Measurements from ENCODE around the gene AATK. TPM values are rescaled to one million over a fixed set of nuclear protein-coding genes. Genes with fewer than 3 reads are reported as not detected.

Gene AATK
- total and polyA plus RNA-seq, 3 experiments from 2014 or later = 0.29 to 0.55 TPM; not detected in 1

DNA sequence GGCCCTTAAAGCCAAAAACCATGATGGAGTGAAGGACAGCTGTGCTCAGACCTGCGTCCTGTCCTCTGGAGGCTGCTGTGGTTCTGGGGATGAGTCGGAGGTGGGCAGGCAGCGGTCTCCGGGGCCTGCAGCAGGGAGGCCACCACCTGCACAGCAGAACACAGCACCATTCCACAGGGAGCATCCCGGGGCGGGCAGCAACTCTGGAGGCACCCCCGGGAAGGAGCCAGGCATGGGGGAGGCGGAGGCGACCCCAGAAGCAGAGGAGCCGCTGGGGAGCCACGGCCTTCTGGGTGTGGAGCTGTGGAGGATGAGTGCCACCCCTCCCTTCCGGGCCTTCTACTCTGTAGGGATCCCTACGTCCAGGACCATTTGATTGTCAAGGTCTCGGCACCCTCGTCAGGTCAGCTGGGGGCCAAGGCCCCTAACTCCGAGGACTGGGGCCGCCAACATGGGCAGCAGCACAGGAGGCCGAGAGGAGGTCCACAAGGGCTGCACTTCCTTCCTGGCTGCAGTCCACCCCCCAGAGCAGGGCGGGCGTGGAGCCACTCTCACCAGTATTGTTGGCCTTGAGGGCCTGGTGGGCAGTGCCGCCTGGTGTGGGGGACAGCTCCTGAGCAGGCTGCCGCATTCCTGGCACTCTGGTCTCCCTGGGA, 32.9 kb upstream of the AATK start:
- no peaks in the 10 kb centered on the region for H3K9me3 ChIP-seq (ENCODE audit: low read length)
- Mint-ChIP-seq H3K36me3 (peaks cover 0 to 9% (median 4%) of the 10 kb centered on the region in 3 donors), H3K4me3 (no peak overlapping the region), H3K27me3 (no peaks in the 10 kb centered on the region), H3K27ac (no peak overlapping the region), H3K9me3 (no peaks in the 10 kb centered on the region), H3K4me1 (no peaks in the 10 kb centered on the region)
- DNase-seq = no peak
- H3K4me1 ChIP-seq (ENCODE audit: insufficient read depth, low read length) = no peaks in the 10 kb centered on the region
- H3K36me3 ChIP-seq (ENCODE audit: insufficient read depth, low read length) = no peaks in the 10 kb centered on the region
- no peak overlapping the region for H3K27ac ChIP-seq (ENCODE audit: low read depth, low read length)
- ChIA-PET CTCF (no interaction called here), POLR2A (no interaction called here)
- H3K27me3 ChIP-seq (ENCODE audit: insufficient read depth, low read length, poor library complexity, severe bottlenecking) = no peaks in the 10 kb centered on the region
- no peak overlapping the region for H3K4me3 ChIP-seq (ENCODE audit: low read length)

DNA sequence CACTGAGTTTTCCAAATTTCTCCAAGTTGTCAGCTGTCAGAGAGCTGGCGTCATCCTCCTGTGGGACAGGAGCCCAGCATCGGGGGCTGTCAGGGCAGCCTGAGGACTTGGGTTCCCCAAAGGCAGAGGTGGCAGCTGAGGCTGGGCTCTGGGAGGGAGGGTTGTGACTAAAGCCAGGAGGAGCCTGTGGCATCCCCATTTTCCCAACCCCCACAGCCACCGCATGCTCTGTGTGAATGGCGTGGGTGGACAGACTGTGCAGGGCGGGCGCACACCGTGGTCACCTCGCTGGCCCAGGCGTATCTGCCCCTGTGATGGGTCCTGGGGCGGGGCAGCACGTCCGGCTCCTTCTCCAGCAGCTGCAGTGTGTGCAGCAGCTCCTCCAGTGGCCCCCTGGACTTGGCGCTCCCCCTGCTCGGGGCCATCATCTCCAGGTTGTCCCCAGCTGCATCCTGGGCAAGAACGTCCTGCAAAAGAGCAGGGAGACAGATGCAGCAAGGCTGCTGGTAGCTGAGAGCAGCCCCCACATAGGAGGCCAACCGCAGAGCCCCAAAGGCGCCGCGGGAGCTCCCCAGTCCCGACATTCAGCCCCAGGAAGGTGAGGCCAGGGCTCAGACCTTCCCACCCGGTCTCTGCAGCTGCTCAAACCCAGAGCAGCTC, 31.9 kb upstream of the AATK start:
- Histone ChIP-seq H3K4me3 (ENCODE audit: low read length) (no peak overlapping the region), H3K27me3 (ENCODE audit: insufficient read depth, low read length, poor library complexity, severe bottlenecking) (no peaks in the 10 kb centered on the region), H3K9me3 (ENCODE audit: low read length) (no peaks in the 10 kb centered on the region), H3K4me1 (ENCODE audit: insufficient read depth, low read length) (no peaks in the 10 kb centered on the region), H3K27ac (ENCODE audit: low read depth, low read length) (no peak overlapping the region), H3K36me3 (ENCODE audit: insufficient read depth, low read length) (no peaks in the 10 kb centered on the region)
- Mint-ChIP-seq H3K4me1 (no peaks in the 10 kb centered on the region), H3K36me3 (peaks cover 0 to 6% (median 4%) of the 10 kb centered on the region in 3 donors), H3K27ac (no peak overlapping the region), H3K9me3 (no peaks in the 10 kb centered on the region), H3K4me3 (no peak overlapping the region), H3K27me3 (no peaks in the 10 kb centered on the region)
- no peak for DNase-seq
- POLR2A ChIA-PET = no interaction called here
- CTCF ChIA-PET = no interaction called here

DNA sequence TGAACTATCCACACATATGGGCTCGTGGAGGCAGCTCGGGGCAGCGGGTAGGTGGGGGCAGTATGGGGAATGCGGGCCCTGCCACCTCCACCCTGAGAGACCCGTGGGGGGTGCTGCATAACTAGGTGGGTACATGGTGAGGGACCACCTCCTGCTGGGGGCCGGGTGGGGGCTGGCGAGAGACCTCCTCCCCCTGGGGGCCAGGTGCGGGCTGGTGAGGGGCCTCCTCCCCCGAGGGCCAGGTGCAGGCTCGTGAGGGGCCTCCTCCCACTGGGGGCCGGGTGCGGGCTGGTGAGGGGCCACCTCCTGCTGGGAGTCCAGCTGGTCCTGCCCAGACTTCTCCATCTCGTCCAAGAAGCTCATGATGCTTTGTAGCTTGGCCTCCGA, 31.4 kb upstream of the AATK start:
- H3K27me3 Mint-ChIP-seq = no peaks in the 10 kb centered on the region
- Histone ChIP-seq H3K36me3 (ENCODE audit: insufficient read depth, low read length) (no peaks in the 10 kb centered on the region), H3K27ac (ENCODE audit: low read depth, low read length) (no peak overlapping the region), H3K27me3 (ENCODE audit: insufficient read depth, low read length, poor library complexity, severe bottlenecking) (no peaks in the 10 kb centered on the region), H3K9me3 (ENCODE audit: low read length) (no peaks in the 10 kb centered on the region), H3K4me1 (ENCODE audit: insufficient read depth, low read length) (no peaks in the 10 kb centered on the region), H3K4me3 (ENCODE audit: low read length) (no peak overlapping the region)
- no peaks in the 10 kb centered on the region for H3K9me3 Mint-ChIP-seq
- H3K4me3 Mint-ChIP-seq = no peak overlapping the region
- no peak for DNase-seq
- POLR2A ChIA-PET = no interaction called here
- no peaks in the 10 kb centered on the region for H3K4me1 Mint-ChIP-seq
- peaks cover 0 to 6% (median 4%) of the 10 kb centered on the region in 3 donors for H3K36me3 Mint-ChIP-seq
- no peak overlapping the region for H3K27ac Mint-ChIP-seq
- CTCF ChIA-PET = no interaction called here

DNA sequence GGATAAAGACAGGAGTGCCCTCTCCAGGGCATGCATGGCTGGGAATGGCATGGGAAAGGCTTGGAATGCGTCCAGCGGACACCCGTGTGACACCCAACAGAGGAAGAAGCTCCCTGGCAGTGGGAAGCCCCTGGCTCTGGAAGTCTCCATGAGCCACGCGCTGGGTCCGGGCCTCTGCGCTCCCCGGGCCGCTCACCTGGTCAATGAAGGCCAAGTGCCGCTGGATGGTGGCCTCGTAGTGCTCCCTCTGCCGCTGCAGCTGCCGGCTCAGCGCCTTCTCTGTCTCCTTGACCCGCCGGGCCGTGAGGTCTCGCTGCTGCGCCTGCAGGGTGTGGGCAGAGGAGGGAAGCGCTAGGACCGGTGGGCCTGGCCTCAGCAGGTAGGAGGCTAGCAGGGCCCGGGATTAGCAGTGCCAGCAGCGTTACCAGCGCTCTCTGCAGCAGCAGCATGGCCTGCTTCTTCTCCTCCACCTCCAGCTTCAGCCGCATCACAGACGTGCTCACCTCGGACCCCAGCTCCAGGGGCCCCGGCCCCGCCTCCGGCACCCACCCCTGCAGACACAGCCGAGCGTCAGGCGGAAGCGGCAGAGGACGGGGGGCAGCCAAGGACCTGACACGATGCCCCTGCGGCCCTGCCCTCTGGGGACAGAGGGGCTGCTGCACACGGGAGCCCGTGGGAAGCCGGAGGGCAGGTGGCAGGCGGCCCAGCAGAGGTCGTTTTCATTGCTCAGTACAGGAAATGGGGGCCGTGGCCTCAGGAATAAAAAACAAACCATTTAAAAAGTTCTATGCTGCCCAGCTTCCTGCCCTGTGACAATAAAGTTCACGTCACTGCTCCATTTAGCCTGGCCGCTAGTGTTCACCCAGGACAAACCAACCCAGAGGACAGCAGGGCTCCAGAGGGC, 30.7 kb upstream of the AATK start:
- Mint-ChIP-seq H3K4me1 (no peaks in the 10 kb centered on the region), H3K9me3 (no peaks in the 10 kb centered on the region), H3K4me3 (no peak overlapping the region), H3K27ac (no peak overlapping the region), H3K36me3 (peaks cover 0 to 6% (median 4%) of the 10 kb centered on the region in 3 donors), H3K27me3 (no peaks in the 10 kb centered on the region)
- Histone ChIP-seq H3K4me1 (ENCODE audit: insufficient read depth, low read length) (no peaks in the 10 kb centered on the region), H3K4me3 (ENCODE audit: low read length) (no peak overlapping the region), H3K27me3 (ENCODE audit: insufficient read depth, low read length, poor library complexity, severe bottlenecking) (no peaks in the 10 kb centered on the region), H3K36me3 (ENCODE audit: insufficient read depth, low read length) (no peaks in the 10 kb centered on the region), H3K27ac (ENCODE audit: low read depth, low read length) (no peak overlapping the region), H3K9me3 (ENCODE audit: low read length) (no peaks in the 10 kb centered on the region)
- ChIA-PET CTCF (no interaction called here), POLR2A (no interaction called here)
- DNase-seq = no peak

DNA sequence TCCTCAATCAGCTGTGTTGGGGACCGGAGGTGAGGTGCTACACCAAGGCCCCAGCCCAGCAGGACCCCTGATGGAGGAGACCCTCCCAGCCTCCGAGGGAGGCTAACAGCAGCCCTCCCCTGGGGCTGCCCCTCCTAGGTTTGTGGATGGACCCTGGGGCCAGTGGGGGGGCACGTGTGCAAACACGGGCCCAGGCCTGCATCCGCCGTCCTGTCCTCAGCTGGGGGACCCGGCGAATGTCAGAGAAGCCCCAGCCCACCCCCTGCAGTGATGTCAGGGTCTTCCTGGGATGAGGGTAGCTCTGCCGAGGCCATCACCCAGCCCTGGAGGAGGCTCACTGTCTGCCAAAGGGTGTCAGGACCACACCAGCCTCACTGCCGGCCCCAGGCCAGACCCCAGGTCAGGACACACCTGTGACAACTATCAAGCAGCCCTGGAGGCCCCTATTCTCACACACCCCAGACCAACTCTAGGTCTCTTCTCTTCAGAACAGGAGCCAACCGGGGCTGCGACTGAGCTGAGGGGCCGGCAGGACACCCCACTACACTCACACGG, 30.0 kb upstream of the AATK start:
- Histone ChIP-seq H3K27me3 (ENCODE audit: insufficient read depth, low read length, poor library complexity, severe bottlenecking) (no peaks in the 10 kb centered on the region), H3K4me1 (ENCODE audit: insufficient read depth, low read length) (no peaks in the 10 kb centered on the region), H3K4me3 (ENCODE audit: low read length) (no peak overlapping the region), H3K9me3 (ENCODE audit: low read length) (no peaks in the 10 kb centered on the region), H3K27ac (ENCODE audit: low read depth, low read length) (no peak overlapping the region), H3K36me3 (ENCODE audit: insufficient read depth, low read length) (no peaks in the 10 kb centered on the region)
- Mint-ChIP-seq H3K27me3 (no peaks in the 10 kb centered on the region), H3K4me1 (no peaks in the 10 kb centered on the region), H3K9me3 (no peaks in the 10 kb centered on the region), H3K27ac (no peak overlapping the region), H3K36me3 (peaks cover 0 to 5% (median 4%) of the 10 kb centered on the region in 3 donors), H3K4me3 (no peak overlapping the region)
- POLR2A ChIA-PET = no interaction called here
- DNase-seq = no peak
- CTCF ChIA-PET = no interaction called here

DNA sequence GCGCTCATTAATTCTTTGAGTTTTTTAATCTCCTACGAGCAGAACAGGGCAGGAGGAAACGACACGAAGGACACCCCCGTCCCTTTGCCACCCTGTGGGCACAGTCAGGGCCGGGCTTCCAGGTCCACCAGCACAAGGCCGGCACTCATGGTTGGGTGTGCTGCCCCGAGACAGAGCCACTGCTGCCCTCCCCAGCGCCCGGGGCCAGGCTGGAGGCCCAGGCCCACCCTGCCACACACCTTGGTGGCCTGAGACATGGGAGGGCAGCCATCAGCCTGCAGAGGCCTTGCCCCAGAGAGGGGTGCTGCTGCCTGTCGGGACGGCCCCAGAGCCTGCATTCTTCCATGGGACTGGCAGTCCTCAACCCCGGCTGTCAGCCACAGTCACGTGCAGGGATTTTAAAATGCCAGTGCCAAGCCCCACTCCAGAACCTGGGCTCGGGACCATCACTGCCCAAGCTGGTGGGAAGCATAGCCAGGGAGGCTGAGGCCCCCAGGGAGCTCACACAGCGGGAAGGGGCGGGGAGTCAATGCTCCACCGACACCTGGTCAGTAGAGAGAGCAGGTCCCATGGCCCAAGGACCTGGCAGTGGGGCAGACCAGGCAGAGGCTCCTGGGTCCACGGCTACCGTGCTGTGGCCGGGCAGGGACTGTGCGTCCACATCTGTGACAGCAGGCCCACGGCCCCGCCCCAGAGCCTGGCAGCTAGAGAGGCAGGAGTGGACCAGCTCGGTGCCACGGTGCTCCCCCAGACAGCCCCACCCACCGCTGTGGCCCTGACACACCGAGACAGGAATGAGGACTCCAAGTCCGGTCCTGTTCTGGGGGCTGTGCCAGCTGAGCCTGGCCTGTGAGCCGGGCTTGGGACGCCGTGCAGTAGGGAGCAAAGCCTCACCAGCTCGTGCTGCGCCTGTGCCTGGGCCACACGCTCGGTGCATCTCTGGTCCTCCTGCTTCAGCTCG, 29.2 kb upstream of the AATK start:
- Mint-ChIP-seq H3K27me3 (no peaks in the 10 kb centered on the region), H3K27ac (no peak overlapping the region), H3K4me3 (no peak overlapping the region), H3K4me1 (no peaks in the 10 kb centered on the region), H3K9me3 (no peaks in the 10 kb centered on the region), H3K36me3 (peaks cover 0 to 5% (median 0%) of the 10 kb centered on the region in 3 donors)
- Histone ChIP-seq H3K27me3 (ENCODE audit: insufficient read depth, low read length, poor library complexity, severe bottlenecking) (no peaks in the 10 kb centered on the region), H3K4me1 (ENCODE audit: insufficient read depth, low read length) (no peaks in the 10 kb centered on the region), H3K36me3 (ENCODE audit: insufficient read depth, low read length) (no peaks in the 10 kb centered on the region), H3K9me3 (ENCODE audit: low read length) (no peaks in the 10 kb centered on the region), H3K27ac (ENCODE audit: low read depth, low read length) (no peak overlapping the region), H3K4me3 (ENCODE audit: low read length) (no peak overlapping the region)
- POLR2A ChIA-PET = no interaction called here
- no peak for DNase-seq
- CTCF ChIA-PET = no interaction called here

DNA sequence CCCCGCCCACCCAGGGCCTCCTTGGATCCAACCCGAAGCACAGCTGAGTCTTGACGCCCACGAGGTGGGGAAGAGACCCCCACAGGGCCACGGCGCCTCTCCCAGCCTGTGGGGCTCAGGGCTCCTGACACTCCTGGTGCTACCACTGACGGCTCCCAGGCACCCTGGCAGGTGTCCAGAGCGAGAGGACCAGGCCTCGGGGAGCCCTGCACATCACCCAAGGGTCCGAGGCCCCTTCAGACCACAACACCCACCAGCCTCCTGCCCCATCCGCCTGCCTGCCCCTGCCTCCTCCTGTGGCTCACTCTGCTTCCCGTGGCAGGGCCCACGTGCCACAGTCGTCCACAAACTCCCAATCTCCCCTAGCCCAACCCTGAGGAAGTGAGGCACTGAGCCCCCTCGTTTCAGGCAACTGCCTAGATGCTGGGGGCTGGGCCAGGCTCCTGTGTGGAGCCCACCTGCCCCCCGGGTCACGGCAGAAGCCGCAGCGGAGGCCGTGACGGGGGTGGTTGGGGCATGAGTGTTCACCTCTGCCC, 28.3 kb upstream of the AATK start:
- ChIA-PET POLR2A (no interaction called here), CTCF (no interaction called here)
- Histone ChIP-seq H3K36me3 (ENCODE audit: insufficient read depth, low read length) (no peaks in the 10 kb centered on the region), H3K27me3 (ENCODE audit: insufficient read depth, low read length, poor library complexity, severe bottlenecking) (no peaks in the 10 kb centered on the region), H3K4me3 (ENCODE audit: low read length) (no peak overlapping the region), H3K27ac (ENCODE audit: low read depth, low read length) (no peak overlapping the region), H3K9me3 (ENCODE audit: low read length) (no peaks in the 10 kb centered on the region), H3K4me1 (ENCODE audit: insufficient read depth, low read length) (no peaks in the 10 kb centered on the region)
- Mint-ChIP-seq H3K9me3 (no peaks in the 10 kb centered on the region), H3K27ac (no peak overlapping the region), H3K27me3 (no peaks in the 10 kb centered on the region), H3K4me1 (no peaks in the 10 kb centered on the region), H3K36me3 (peaks cover 0 to 5% (median 0%) of the 10 kb centered on the region in 3 donors), H3K4me3 (no peak overlapping the region)
- DNase-seq = no peak

Measured in CD8-positive, alpha-beta memory T cell (primary cell).